Stimulated activated CD4-positive, alpha-beta T cell treated with anti-CD3 and anti-CD28 coated beads, Interleukin-12 subunit alpha, Interleukin-12 subunit beta, amount 100 ng/mL, for 48 hours (primary cell): ENCODE measurements around the gene SCUBE2.

Source experiments
- DNase-seq, 3 donors: peaks; one replicate each; pipeline ENCODE4 v3.0.0-alpha.2; 2020; ENCODE audit warnings: low read depth in 2 of 3, low spot score in 1 of 3

Gene SCUBE2

DNA sequence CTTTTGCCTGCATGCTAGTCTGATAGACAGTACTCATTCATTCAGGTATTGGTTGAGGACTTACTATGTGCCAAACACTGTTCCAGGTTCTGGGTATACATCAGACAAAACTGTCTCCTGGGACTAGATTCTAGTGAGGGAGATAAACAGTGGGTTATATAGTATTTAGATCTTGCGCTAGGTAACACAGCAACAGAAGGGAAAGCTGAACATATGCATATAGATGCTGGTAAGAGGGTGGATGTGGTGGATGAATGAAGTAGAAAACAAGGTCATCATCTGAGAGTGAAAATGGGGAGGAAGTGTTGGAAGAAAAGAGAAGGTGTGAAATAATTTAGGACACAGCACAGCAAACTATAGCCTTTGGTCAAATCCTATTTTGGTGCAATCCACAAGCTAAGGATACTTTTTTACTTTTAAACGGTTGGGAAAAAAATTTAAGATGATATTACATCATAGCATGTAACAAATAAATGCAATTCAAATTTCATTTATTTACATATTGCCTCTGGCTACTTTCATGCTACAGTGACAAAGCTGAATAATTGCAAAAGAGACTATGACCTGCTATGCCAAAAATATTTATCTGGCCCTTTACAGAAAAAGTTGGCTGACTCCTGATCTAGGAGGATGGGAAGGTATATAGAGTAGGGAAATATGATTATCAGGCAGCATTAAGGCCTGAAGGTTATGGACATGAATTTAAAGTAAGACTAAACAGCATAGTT is 120.0 kb downstream of the SCUBE2 start:
- no peak for DNase-seq
